SK-N-MC (cell line): ENCODE measurements around the gene GSE1.

ENCODE experiments used
- EZH2 ChIP-seq: fragments of 200-600 bp; sonication (generic); IDR thresholded peaks from one replicate; pipeline ENCODE4 v1.6.1; 2017; ENCODE audit warnings: antibody characterized with exemption
- POLR2AphosphoS5 ChIP-seq: IDR thresholded peaks from 2 replicates; pipeline ENCODE4 v1.6.1; 2012; ENCODE audit warnings: mild to moderate bottlenecking, low read depth, low read length, borderline replicate concordance

- TF ChIP-seq POLR2AphosphoS5 (no peak), EZH2 (no peak)
Measured at GRCh38 chr16:85683363-85683762, 70.2 kb downstream of the GSE1 start.
